HG02840 (cell line): Measurements from ENCODE around the gene NAA25.

Source experiments
- ATAC-seq: cut with Tn5 transposase; IDR thresholded peaks from one replicate; pipeline ENCODE4 v1.9.1; 2021; ENCODE audit warnings: mild to moderate bottlenecking, moderate library complexity, moderate number of reproducible peaks; ENCODE audit not compliant: unreplicated experiment, low FRiP score

NAA25 gene

GRCh38 chr12:111981987-111982386 is 126.6 kb downstream of the NAA25 start:
- no peak for ATAC-seq

- no peak for ATAC-seq
Observed at GRCh38 chr12:111980598-111980997, 128.0 kb downstream of the NAA25 start.

- ATAC-seq: no peak
Observed at GRCh38 chr12:111978545-111978944, 130.0 kb downstream of the NAA25 start.

- ATAC-seq: no peak
Observed at GRCh38 chr12:111976860-111977259, 131.7 kb downstream of the NAA25 start.
